Right lobe of liver (tissue), 6 donors: Measurements from ENCODE around the gene TOMM20. TPM values are rescaled to one million over a fixed set of nuclear protein-coding genes. Genes with fewer than 3 reads are reported as not detected.
A peak's percentile ranks its signal among the peaks of the same experiment; 100 is the strongest.

ENCODE experiments used
- ATAC-seq, 4 donors: fragments of 200-7000 bp; cut with Tn5 transposase; one replicate each; pipeline ENCODE4 v1.9.1; 2020; ENCODE audit warnings: mild to moderate bottlenecking in 4 of 4, moderate library complexity in 4 of 4
- DNase-seq, 3 donors: peaks; one replicate each; pipeline ENCODE4 v3.0.0-alpha.2; 2020
- H3K27ac ChIP-seq, 3 donors: fragments of 200-600 bp; one replicate each; pipeline ENCODE4 v1.8.0; 2022
- H3K27me3 ChIP-seq, 2 donors: fragments of 200-600 bp; one replicate each; pipeline ENCODE4 v1.8.0; 2022
- H3K36me3 ChIP-seq, 4 donors: fragments of 200-600 bp; sonication (generic) in 1 of 4; one replicate each; pipeline versions ENCODE4 v1.5.1 to v1.8.0; 2017 to 2022; ENCODE audit warnings: control low read depth in 1 of 4
- H3K4me1 ChIP-seq, 4 donors: fragments of 200-600 bp; sonication (generic) in 1 of 4; one replicate each; pipeline versions ENCODE4 v1.5.1 to v1.8.0; 2017 to 2022; ENCODE audit warnings: control low read depth in 1 of 4
- H3K4me3 ChIP-seq, 3 donors: fragments of 200-600 bp; one replicate each; pipeline ENCODE4 v1.8.0; 2022
- H3K9me3 ChIP-seq, 4 donors: fragments of 200-600 bp; sonication (generic) in 1 of 4; one replicate each; pipeline versions ENCODE4 v1.5.1 to v1.8.0; 2017 to 2022; ENCODE audit warnings: control low read depth in 1 of 4
- CTCF ChIP-seq, 4 donors: fragments of 200-600 bp in 3 of 4; fragments of 450-650 bp in 1 of 4; IDR thresholded peaks; one replicate each; pipeline versions ENCODE4 v1.5.1 to v1.8.0; 2016 to 2022; ENCODE audit warnings: antibody characterized with exemption in 4 of 4, mild to moderate bottlenecking in 2 of 4
- POLR2A ChIP-seq: fragments of 450-650 bp; IDR thresholded peaks from one replicate; pipeline ENCODE4 v1.6.1; 2017; ENCODE audit warnings: antibody characterized with exemption, mild to moderate bottlenecking
- WGBS: methylation state at CpG from one replicate; pipeline ENCODE4 v1.1.6; 2018; ENCODE audit warnings: low coverage, low lambda C conversion rate; ENCODE audit not compliant: insufficient coverage; ENCODE audit errors: missing lambda C conversion rate; 5-methylcytosine and 5-hydroxymethylcytosine counted together
- intact Hi-C, 2 donors: fragments of 100-400 bp; cut with DNase I; formaldehyde crosslinking; loops; one replicate each; pipeline versions ENCODE4 v1.11.2 to v1.14.1; 2022
- total RNA-seq, 6 experiments: library from RNA; depleted of rRNA in 2 of 6; stranded (reverse); fragments of >200 nt in 2 of 6; fragmentation: NEBNext Ultra II Directional in 3 of 6; extraction: Animal tissue kit (Norgen Biotek cat#: 25700) in 3 of 6; gene quantifications; one replicate each; pipeline versions ENCODE4 v1.1.0 to v1.2.4, GENCODE V29; 2016 to 2023
- donor health status: DM: no; HTN: yes; CAD: no.
- donor health status: DM: no; HTN: no; CAD: no.
- donor health status: DM: no; HTN: no; CAD: no.
- donor health status: DM: no; HTN: yes; CAD: no.
- donor health status: DM: no; HTN: yes; CAD: no.

Gene TOMM20
- total RNA-seq, 6 experiments from 2014 or later: 33.0 to 59.2 (median 42.7) TPM

- peaks cover 0 to under 1% (median 0%) of the 10 kb centered on the region in 4 donors for H3K36me3 ChIP-seq
- 80% methylated on average over 3 of the region's 6 CpGs for WGBS
Observed at GRCh38 chr1:235072096-235072495, 56.5 kb downstream of the TOMM20 start.

GRCh38 chr1:235070819-235071218 is 57.8 kb downstream of the TOMM20 start:
- ATAC-seq: no peak
- DNase-seq: no peak
- Histone ChIP-seq H3K4me3 (no peak overlapping the region), H3K27me3 (no peaks in the 10 kb centered on the region), H3K4me1 (peaks cover 0 to 61% (median 18%) of the 10 kb centered on the region in 4 donors), H3K27ac (peak overlapping the region; percentile 94 to 99 (median 98)), H3K9me3 (no peaks in the 10 kb centered on the region), H3K36me3 (peaks cover 0 to 5% (median 0%) of the 10 kb centered on the region in 4 donors)
- TF ChIP-seq CTCF (IDR thresholded peaks at IDR 0.05) (no peak), POLR2A (no peak)
- intact Hi-C loops: loop anchor here (5.0 to 10.0 kb wide), 3 partner anchors 94 to 456 kb away; partner anchors contain the start of gene IRF2BP2 (in 1 of the 2)

More at GRCh38 chr1:235072096-235072495, 56.5 kb downstream of the TOMM20 start:
- DNase-seq (peak in 1 of 3 donors; percentile 21), ATAC-seq (no peak)
- peak overlapping the region in 2 of 3 donors; percentile 94 to 97 for H3K27ac ChIP-seq
- H3K9me3 ChIP-seq: no peaks in the 10 kb centered on the region
- H3K4me1 ChIP-seq: peaks cover 0 to 71% (median 24%) of the 10 kb centered on the region in 4 donors
- H3K27me3 ChIP-seq: no peaks in the 10 kb centered on the region
- TF ChIP-seq POLR2A (no peak), CTCF (IDR thresholded peaks at IDR 0.05) (no peak)
- intact Hi-C loops: loop anchor here (5.0 to 10.0 kb wide), 3 partner anchors 95 to 457 kb away; partner anchors contain the start of gene IRF2BP2 (in 1 of the 2)
- no peak overlapping the region for H3K4me3 ChIP-seq

GRCh38 chr1:235069577-235070563 is 58.8 kb downstream of the TOMM20 start:
- peak overlapping the region; percentile 46 to 61 (median 49) for H3K4me3 ChIP-seq
- H3K9me3 ChIP-seq: no peaks in the 10 kb centered on the region
- intact Hi-C loops: loop anchor here (5.0 to 10.0 kb wide), 3 partner anchors 93 to 455 kb away; partner anchors contain the start of gene IRF2BP2 (in 1 of the 2)
- peak overlapping the region; percentile 94 to 99 (median 98) for H3K27ac ChIP-seq
- H3K4me1 ChIP-seq: peaks cover 0 to 52% (median 13%) of the 10 kb centered on the region in 4 donors
- ATAC-seq: peak; percentile 44 to 71 (median 57)
- no peaks in the 10 kb centered on the region for H3K27me3 ChIP-seq
- WGBS: 23% methylated on average over 13 of the region's 34 CpGs
- peaks cover 0 to 9% (median 0%) of the 10 kb centered on the region in 4 donors for H3K36me3 ChIP-seq
- DNase-seq: peak; percentile 92 to 98 (median 96)
- TF ChIP-seq CTCF (IDR thresholded peaks at IDR 0.05): no peak
- peak; percentile 95 for TF ChIP-seq POLR2A

GRCh38 chr1:235069176-235069575 is 59.5 kb downstream of the TOMM20 start:
- intact Hi-C loops: no loop called here
- no peak for TF ChIP-seq POLR2A
- TF ChIP-seq CTCF (IDR thresholded peaks at IDR 0.05): no peak
- peaks cover 0 to 12% (median 0%) of the 10 kb centered on the region in 4 donors for H3K36me3 ChIP-seq
- no peak for ATAC-seq
- H3K9me3 ChIP-seq: no peaks in the 10 kb centered on the region
- peak overlapping the region; percentile 94 to 99 (median 98) for H3K27ac ChIP-seq
- H3K27me3 ChIP-seq: no peaks in the 10 kb centered on the region
- H3K4me3 ChIP-seq: peak overlapping the region; percentile 46 to 61 (median 49)
- DNase-seq: no peak
- WGBS: 29% methylated on average over 4 of the region's 5 CpGs
- peaks cover 0 to 45% (median 10%) of the 10 kb centered on the region in 4 donors for H3K4me1 ChIP-seq
